Pancreas (tissue), 10 donors: Measurements from ENCODE around the gene CDH26. TPM values are rescaled to one million over a fixed set of nuclear protein-coding genes. Genes with fewer than 3 reads are reported as not detected.

Experiments
- ATAC-seq, 4 donors: fragments of 200-7000 bp; cut with Tn5 transposase; one replicate each; pipeline versions ENCODE4 v1.8.0 to v1.9.1; 2020; ENCODE audit warnings: mild to moderate bottlenecking in 4 of 4, moderate library complexity in 4 of 4
- DNase-seq, 6 donors: peaks; one replicate each; pipeline ENCODE4 v3.0.0-alpha.2; 2020
- FAIRE-seq: peaks from 2 replicates; lab custom pipeline; 2012; peaks lifted over from hg19 to GRCh38; lab: Jason Lieb, UNC
- H3K27ac ChIP-seq, 4 donors: fragments of 200-600 bp; sonication (generic); 1 replicate in 3 of 4; 2 replicates in 1 of 4; pipeline versions ENCODE4 v1.5.0 to v1.8.0; 2020
- H3K27me3 ChIP-seq, 4 donors: fragments of 200-600 bp; one replicate each; pipeline ENCODE4 v1.8.0; 2021
- H3K36me3 ChIP-seq, 3 donors: fragments of 200-600 bp; sonication (generic) in 1 of 3; one replicate each; pipeline versions ENCODE4 v1.5.0 to v1.8.0; 2020 to 2021
- H3K4me1 ChIP-seq, 3 donors: fragments of 200-600 bp; one replicate each; pipeline ENCODE4 v1.8.0; 2021
- H3K4me3 ChIP-seq, 4 donors: fragments of 200-600 bp; sonication (generic) in 2 of 4; one replicate each; pipeline versions ENCODE4 v1.5.0 to v1.8.0; 2020 to 2021
- H3K9me3 ChIP-seq, 4 donors: fragments of 200-600 bp; one replicate each; pipeline ENCODE4 v1.8.0; 2021
- CTCF ChIP-seq, 4 donors: fragments of 200-600 bp; sonication (generic) in 3 of 4; IDR thresholded peaks; one replicate each; pipeline versions ENCODE4 v1.5.0 to v1.8.0; 2021; ENCODE audit warnings: antibody characterized with exemption in 4 of 4
- WGBS, 2 donors: extraction: QIAGEN DNeasy Blood & Tissue Kit; methylation state at CpG; one replicate each; pipeline ENCODE4 v1.1.7; 2013; 5-methylcytosine and 5-hydroxymethylcytosine counted together
- intact Hi-C, 3 donors: fragments of 100-400 bp; cut with DNase I; formaldehyde crosslinking; loops; one replicate each; pipeline versions ENCODE4 v1.11.1 to v1.14.2; 2022
- polyA plus RNA-seq, 2 donors: library from polyadenylated mRNA; stranded (reverse); fragments of 200-250 nt; gene quantifications; one replicate each; pipeline ENCODE4 v1.2.3, GENCODE V29; 2013
- total RNA-seq, 6 donors: library from RNA; stranded (reverse); fragmentation: NEBNext Ultra II Directional in 4 of 6; extraction: Animal tissue kit (Norgen Biotek cat#: 25700) in 4 of 6; gene quantifications; one replicate each; pipeline versions ENCODE4 v1.2.1 to v1.2.4, GENCODE V29; 2021 to 2023
- donor health status: healthy with polysubstance abuse.
- donor health status: DM: no; HTN: no; CAD: no; lungs with moderate emphysema.
- donor health status: DM: no; HTN: no; CAD: no.
- donor health status: control.
- donor health status: control.
- donor health status: Bipolar disorder and iron deficiency.
- donor health status: DM: yes; HTN: yes; CAD: no.
- donor health status: DM: no; HTN: no; CAD: no.
- donor health status: DM: no; HTN: no; CAD: no.
- donor health status: DM: yes; HTN: yes; CAD: no.

Gene CDH26
- total RNA-seq = under 1 TPM; 0.13 to 0.97 (median 0.42) TPM
- 1 to 10 TPM in 1 of 2 donors, under 1 TPM in 1; 0.89 to 1.1 TPM for polyA plus RNA-seq

GRCh38 chr20:59958123-59958522 is at the start of gene CDH26:
TSS of gene CDH26 (plus strand) at chr20:59958423. CDS start at chr20:59958727, 304 bp downstream.
- no peak for DNase-seq
- ATAC-seq = no peak
- H3K27ac ChIP-seq = no peak within 1 kb of the TSS
- TF ChIP-seq CTCF (IDR thresholded peaks at IDR 0.05) = no peak
- no peak for FAIRE-seq
- H3K27me3 ChIP-seq = peaks cover 0 to 8% (median 0%) of the 10 kb centered on the region in 4 donors
- no peaks in the 10 kb centered on the region for H3K36me3 ChIP-seq
- peaks cover 5 to 10% (median 5%) of the 10 kb centered on the region in 3 donors for H3K4me1 ChIP-seq
- 68 to 79% methylated on average over 5 of the region's 5 CpGs for WGBS, 2 donors
- no peak within 1 kb of the TSS for H3K4me3 ChIP-seq
- intact Hi-C loops = no loop called here
- no peaks in the 10 kb centered on the region for H3K9me3 ChIP-seq

- no peaks in the 10 kb centered on the region for H3K36me3 ChIP-seq
- intact Hi-C loops = no loop called here
- no peak for FAIRE-seq
- ATAC-seq = no peak
- H3K9me3 ChIP-seq = no peaks in the 10 kb centered on the region
- H3K4me3 ChIP-seq = no peak overlapping the region
- H3K27me3 ChIP-seq = no peaks in the 10 kb centered on the region
- WGBS, 2 donors = 94 to 95% methylated on average over 5 of the region's 5 CpGs
- no peak for DNase-seq
- no peaks in the 10 kb centered on the region for H3K4me1 ChIP-seq
- no peak for TF ChIP-seq CTCF (IDR thresholded peaks at IDR 0.05)
- no peak overlapping the region for H3K27ac ChIP-seq
Measured at GRCh38 chr20:59908855-59909254, 49.4 kb upstream of the CDH26 start.

- no peaks in the 10 kb centered on the region for H3K36me3 ChIP-seq
- H3K27me3 ChIP-seq = no peaks in the 10 kb centered on the region
- H3K4me3 ChIP-seq = no peak overlapping the region
- H3K9me3 ChIP-seq = no peaks in the 10 kb centered on the region
- WGBS, 2 donors = 72 to 79% methylated on average over 2 of the region's 2 CpGs
- ATAC-seq = no peak
- no peak overlapping the region for H3K27ac ChIP-seq
- intact Hi-C loops = no loop called here
- no peak for DNase-seq
- H3K4me1 ChIP-seq = no peaks in the 10 kb centered on the region
- no peak for FAIRE-seq
- no peak for TF ChIP-seq CTCF (IDR thresholded peaks at IDR 0.05)
Measured at GRCh38 chr20:59911041-59911440, 47.2 kb upstream of the CDH26 start.

DNA sequence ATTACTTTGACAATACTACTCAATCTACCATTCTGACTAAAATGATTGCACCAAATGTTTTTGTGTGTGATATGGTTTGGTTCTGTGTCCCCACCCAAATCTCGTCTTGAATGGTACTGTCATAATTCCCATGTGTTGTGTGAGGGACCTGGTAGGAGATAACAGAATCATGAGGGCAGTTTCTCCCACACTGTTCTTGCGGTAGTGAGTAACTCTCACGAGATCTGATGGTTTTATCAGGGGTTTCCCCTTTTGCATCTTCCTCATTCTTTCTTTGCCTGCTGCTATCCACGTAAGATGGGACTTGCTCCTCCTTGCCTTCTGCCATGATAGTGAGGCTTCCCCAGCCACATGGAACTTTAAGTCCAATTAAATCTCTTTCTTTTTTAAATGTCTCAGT is 45.6 kb upstream of the CDH26 start:
- FAIRE-seq (no peak), DNase-seq (no peak), ATAC-seq (no peak)
- intact Hi-C loops = no loop called here
- WGBS, 2 donors = 91 to 92% methylated on average over 4 of the region's 4 CpGs
- TF ChIP-seq CTCF (IDR thresholded peaks at IDR 0.05) = no peak
- H3K4me3 ChIP-seq = no peak overlapping the region
- no peak overlapping the region for H3K27ac ChIP-seq
- H3K9me3 ChIP-seq = no peaks in the 10 kb centered on the region
- no peaks in the 10 kb centered on the region for H3K36me3 ChIP-seq
- H3K27me3 ChIP-seq = no peaks in the 10 kb centered on the region
- no peaks in the 10 kb centered on the region for H3K4me1 ChIP-seq

DNA sequence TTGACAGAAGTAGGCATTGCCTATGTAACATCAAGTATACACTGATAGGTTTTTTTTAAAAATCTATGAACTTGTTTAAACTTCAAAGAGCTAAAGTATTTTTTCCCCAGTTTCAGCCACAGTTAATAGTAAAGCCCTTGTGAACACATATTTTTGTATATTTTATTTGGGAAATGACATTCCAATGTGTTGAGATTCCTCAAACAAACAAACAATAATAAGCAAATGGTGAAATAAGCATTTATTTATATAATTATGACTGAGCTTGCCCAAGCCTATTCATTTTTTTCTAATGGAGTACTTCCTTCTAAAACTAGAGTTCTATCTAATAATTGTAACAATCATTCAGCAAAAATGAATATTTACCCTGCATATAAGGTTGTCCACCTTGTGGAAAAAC is 37.3 kb upstream of the CDH26 start:
- DNase-seq = no peak
- Histone ChIP-seq H3K27ac (peak overlapping the region in 1 of 4 donors; percentile 19), H3K4me3 (no peak overlapping the region), H3K4me1 (peaks cover 15 to 30% (median 24%) of the 10 kb centered on the region in 3 donors), H3K36me3 (no peaks in the 10 kb centered on the region), H3K9me3 (no peaks in the 10 kb centered on the region), H3K27me3 (no peaks in the 10 kb centered on the region)
- intact Hi-C loops = no loop called here
- TF ChIP-seq CTCF (IDR thresholded peaks at IDR 0.05) = no peak
- no peak for ATAC-seq
- FAIRE-seq = no peak
